ENCODE data around the gene USH2A.

The USH2A gene

GRCh38 chr1:215647738-215648137 lies 775.5 kb downstream of the USH2A start:
- Histone ChIP-seq H3F3A (ENCODE audit: low read depth) (no peaks in the 10 kb centered on the region), H3K79me2 (ENCODE audit: insufficient read depth, low read length) (no peaks in the 10 kb centered on the region), H3K9me2 (replicated peaks; ENCODE audit: low read depth, low read length) (no peaks in the 10 kb centered on the region), H3K36me3 (ENCODE audit: insufficient read depth, low read length) (no peaks in the 10 kb centered on the region), H4K20me1 (ENCODE audit: insufficient read depth, low read length, poor library complexity, severe bottlenecking) (no peaks in the 10 kb centered on the region), H3K9me3 (ENCODE audit: insufficient read depth, low read depth, low read length) (no peaks in the 10 kb centered on the region), H3K27me3 (ENCODE audit: insufficient read depth, low read length, poor library complexity, severe bottlenecking) (no peaks in the 10 kb centered on the region), H3K4me1 (ENCODE audit: insufficient read depth, low read length, poor library complexity, severe bottlenecking) (no peaks in the 10 kb centered on the region), H3K4me2 (ENCODE audit: low read depth, low read length, poor library complexity, severe bottlenecking) (no peak overlapping the region), H2AFZ (ENCODE audit: low read length) (no peak overlapping the region), H3K9ac (ENCODE audit: low read depth, low read length, poor library complexity, severe bottlenecking) (no peak overlapping the region), H3K4me3 (ENCODE audit: low read length, poor library complexity, severe bottlenecking) (no peak overlapping the region)
- TF ChIP-seq EZH2phosphoT487 (IDR thresholded peaks at IDR 0.05; ENCODE audit: borderline replicate concordance) (no peak), CTCF (conservative IDR thresholded peaks at IDR 0.05; ENCODE audit: low read length) (no peak)

- Histone ChIP-seq H3K79me2 (ENCODE audit: insufficient read depth, low read length) (no peaks in the 10 kb centered on the region), H2AFZ (ENCODE audit: low read length) (no peak overlapping the region), H3K9ac (ENCODE audit: low read depth, low read length, poor library complexity, severe bottlenecking) (no peak overlapping the region), H4K20me1 (ENCODE audit: insufficient read depth, low read length, poor library complexity, severe bottlenecking) (no peaks in the 10 kb centered on the region), H3K4me2 (ENCODE audit: low read depth, low read length, poor library complexity, severe bottlenecking) (no peak overlapping the region), H3K4me3 (ENCODE audit: low read length, poor library complexity, severe bottlenecking) (no peak overlapping the region), H3K36me3 (ENCODE audit: insufficient read depth, low read length) (no peaks in the 10 kb centered on the region), H3F3A (ENCODE audit: low read depth) (no peaks in the 10 kb centered on the region), H3K9me3 (ENCODE audit: insufficient read depth, low read depth, low read length) (no peaks in the 10 kb centered on the region), H3K27me3 (ENCODE audit: insufficient read depth, low read length, poor library complexity, severe bottlenecking) (no peaks in the 10 kb centered on the region), H3K4me1 (ENCODE audit: insufficient read depth, low read length, poor library complexity, severe bottlenecking) (no peaks in the 10 kb centered on the region), H3K9me2 (replicated peaks; ENCODE audit: low read depth, low read length) (no peaks in the 10 kb centered on the region)
- TF ChIP-seq CTCF (conservative IDR thresholded peaks at IDR 0.05; ENCODE audit: low read length) (no peak), EZH2phosphoT487 (IDR thresholded peaks at IDR 0.05; ENCODE audit: borderline replicate concordance) (no peak)
Measured at GRCh38 chr1:215645861-215646260, 777.4 kb downstream of the USH2A start.

- Histone ChIP-seq H3K4me3 (ENCODE audit: low read length, poor library complexity, severe bottlenecking) (no peak overlapping the region), H3K4me2 (ENCODE audit: low read depth, low read length, poor library complexity, severe bottlenecking) (no peak overlapping the region), H3K27me3 (ENCODE audit: insufficient read depth, low read length, poor library complexity, severe bottlenecking) (no peaks in the 10 kb centered on the region), H3K9me3 (ENCODE audit: insufficient read depth, low read depth, low read length) (no peaks in the 10 kb centered on the region), H4K20me1 (ENCODE audit: insufficient read depth, low read length, poor library complexity, severe bottlenecking) (no peaks in the 10 kb centered on the region), H2AFZ (ENCODE audit: low read length) (no peak overlapping the region), H3K4me1 (ENCODE audit: insufficient read depth, low read length, poor library complexity, severe bottlenecking) (no peaks in the 10 kb centered on the region), H3F3A (ENCODE audit: low read depth) (no peaks in the 10 kb centered on the region), H3K36me3 (ENCODE audit: insufficient read depth, low read length) (no peaks in the 10 kb centered on the region), H3K9me2 (replicated peaks; ENCODE audit: low read depth, low read length) (no peaks in the 10 kb centered on the region), H3K79me2 (ENCODE audit: insufficient read depth, low read length) (no peaks in the 10 kb centered on the region), H3K9ac (ENCODE audit: low read depth, low read length, poor library complexity, severe bottlenecking) (no peak overlapping the region)
- no peak for TF ChIP-seq CTCF (conservative IDR thresholded peaks at IDR 0.05; ENCODE audit: low read length)
- no peak for TF ChIP-seq EZH2phosphoT487 (IDR thresholded peaks at IDR 0.05; ENCODE audit: borderline replicate concordance)
Measured at GRCh38 chr1:215645182-215645581, 778.1 kb downstream of the USH2A start.
